Testis (tissue), 3 donors: ENCODE measurements around the gene NDUFA13. TPM values are rescaled to one million over a fixed set of nuclear protein-coding genes. Genes with fewer than 3 reads are reported as not detected.

ENCODE experiments used
- DNase-seq: peaks from one replicate; pipeline ENCODE4 v3.0.0-alpha.2; 2019
- H3K27ac ChIP-seq, 2 donors: fragments of 200-600 bp; sonication (generic); one replicate each; pipeline ENCODE4 v1.5.1; 2019
- H3K27me3 ChIP-seq: fragments of 200-600 bp; sonication (generic); one replicate; pipeline ENCODE4 v1.5.1; 2019
- H3K36me3 ChIP-seq: fragments of 200-600 bp; sonication (generic); one replicate; pipeline ENCODE4 v1.5.1; 2017; ENCODE audit warnings: low read depth; ENCODE audit errors: missing control alignments
- H3K4me1 ChIP-seq: fragments of 200-600 bp; sonication (generic); one replicate; pipeline ENCODE4 v1.5.1; 2019
- H3K4me3 ChIP-seq, 2 donors: fragments of 200-600 bp; sonication (generic); one replicate each; pipeline ENCODE4 v1.5.1; 2017 to 2019
- H3K9me3 ChIP-seq: fragments of 200-600 bp; sonication (generic); one replicate; pipeline ENCODE4 v1.5.1; 2017
- CTCF ChIP-seq, 3 experiments: fragments of 450-650 bp in 2 of 3; fragments of 200-600 bp in 1 of 3; sonication (generic) in 1 of 3; IDR thresholded peaks; one replicate each; pipeline ENCODE4 v1.5.1; 2016 to 2019; ENCODE audit warnings: antibody characterized with exemption in 3 of 3, mild to moderate bottlenecking in 2 of 3, moderate library complexity in 1 of 3
- POLR2A ChIP-seq: fragments of 450-650 bp; IDR thresholded peaks from one replicate; pipeline ENCODE4 v1.6.1; 2017; ENCODE audit warnings: antibody characterized with exemption, mild to moderate bottlenecking, moderate library complexity
- WGBS, 2 donors: methylation state at CpG; one replicate each; pipeline ENCODE4 v1.1.5; 2018; 5-methylcytosine and 5-hydroxymethylcytosine counted together
- intact Hi-C: fragments of 100-400 bp; cut with DNase I; formaldehyde crosslinking; loops from one replicate; pipeline ENCODE4 v1.15.1; 2023; ENCODE audit warnings: low total_unique reads
- polyA plus RNA-seq: library from polyadenylated mRNA; stranded (reverse); fragments of 350-450 nt; fragmentation: Illumina TruSeq; extraction: RNeasy Lipid Tissue Mini Kit (QIAGEN cat#74804); gene quantifications from one replicate; pipeline ENCODE4 v1.2.3, GENCODE V29; 2014; ENCODE audit warnings: low read depth, low replicate concordance; ENCODE audit not compliant: insufficient read depth
- total RNA-seq, 2 donors: library from RNA; depleted of rRNA; stranded (reverse); fragments of >200 nt; gene quantifications; one replicate each; pipeline ENCODE4 v1.2.3, GENCODE V29; 2016

Gene NDUFA13
- total and polyA plus RNA-seq, 3 donors from 2014 or later, result 210 to 283 (median 260) TPM

GRCh38 chr19:19567391-19567790, 51.4 kb downstream of the NDUFA13 start:
- Histone ChIP-seq H3K36me3 (no peaks in the 10 kb centered on the region), H3K27me3 (no peaks in the 10 kb centered on the region), H3K9me3 (no peaks in the 10 kb centered on the region), H3K4me1 (no peaks in the 10 kb centered on the region), H3K27ac (no peak overlapping the region), H3K4me3 (no peak overlapping the region)
- WGBS, 2 donors, result 84 to 87% methylated on average over 3 of the region's 3 CpGs
- DNase-seq, result no peak
- intact Hi-C loops, result no loop called here
- no peak for TF ChIP-seq CTCF (IDR thresholded peaks at IDR 0.05)
- no peak for TF ChIP-seq POLR2A

GRCh38 chr19:19568802-19569756, 53.1 kb downstream of the NDUFA13 start:
- no peaks in the 10 kb centered on the region for H3K4me1 ChIP-seq
- H3K9me3 ChIP-seq, result no peaks in the 10 kb centered on the region
- intact Hi-C loops, result no loop called here
- TF ChIP-seq CTCF (IDR thresholded peaks at IDR 0.05) (no peak), POLR2A (no peak)
- H3K36me3 ChIP-seq, result no peaks in the 10 kb centered on the region
- no peaks in the 10 kb centered on the region for H3K27me3 ChIP-seq
- 94 to 96% methylated on average over 25 of the region's 25 CpGs for WGBS, 2 donors
- no peak for DNase-seq
- no peak overlapping the region for H3K27ac ChIP-seq
- H3K4me3 ChIP-seq, result no peak overlapping the region

GRCh38 chr19:19570571-19570970, 54.5 kb downstream of the NDUFA13 start:
- whole genome bisulfite sequencing, 2 donors, result 80 to 85% methylated on average over 10 of the region's 10 CpGs
- no peak for DNase-seq
- Histone ChIP-seq H3K4me3 (no peak overlapping the region), H3K9me3 (no peaks in the 10 kb centered on the region), H3K27ac (no peak overlapping the region), H3K4me1 (no peaks in the 10 kb centered on the region), H3K27me3 (no peaks in the 10 kb centered on the region), H3K36me3 (no peaks in the 10 kb centered on the region)
- TF ChIP-seq CTCF (IDR thresholded peaks at IDR 0.05), result no peak
- TF ChIP-seq POLR2A, result no peak
- intact Hi-C loops, result no loop called here

GRCh38 chr19:19571071-19571786, 55.2 kb downstream of the NDUFA13 start:
- 89 to 94% methylated on average over 11 of the region's 11 CpGs for WGBS, 2 donors
- H3K36me3 ChIP-seq, result no peaks in the 10 kb centered on the region
- H3K9me3 ChIP-seq, result no peaks in the 10 kb centered on the region
- intact Hi-C loops, result no loop called here
- no peak for DNase-seq
- H3K27ac ChIP-seq, result no peak overlapping the region
- no peaks in the 10 kb centered on the region for H3K27me3 ChIP-seq
- TF ChIP-seq POLR2A (no peak), CTCF (IDR thresholded peaks at IDR 0.05) (no peak)
- no peaks in the 10 kb centered on the region for H3K4me1 ChIP-seq
- H3K4me3 ChIP-seq, result no peak overlapping the region
